ENCODE measurements around the gene IL1RAPL1.

DNA sequence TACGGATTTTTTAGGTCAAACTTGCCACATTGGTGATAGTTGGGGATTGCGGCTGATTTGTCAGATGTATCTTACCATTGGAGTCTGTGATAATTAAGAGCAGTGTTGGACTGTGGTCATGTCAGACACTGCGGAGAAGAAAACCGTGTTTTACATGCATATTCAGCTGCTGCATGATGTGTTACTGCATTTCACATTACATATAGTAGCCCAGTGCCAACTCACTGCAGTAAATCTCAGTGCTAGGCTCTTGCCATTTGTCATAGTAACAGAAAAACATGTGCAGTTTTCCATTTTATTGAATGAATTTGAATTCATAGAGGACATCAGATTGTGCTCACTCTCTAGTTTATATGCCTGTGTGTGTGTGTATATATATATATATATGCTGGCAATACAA is 543.7 kb downstream of the IL1RAPL1 start:
- TF ChIP-seq YY1 (IDR thresholded peaks at IDR 0.05; ENCODE audit: insufficient read depth, insufficient read length), result no peak
- no peak for TF ChIP-seq SUZ12 (IDR thresholded peaks at IDR 0.05; ENCODE audit: extremely low read depth, insufficient read depth, insufficient read length)
- TF ChIP-seq ZNF274 (IDR thresholded peaks at IDR 0.05; ENCODE audit: low read depth, low read length), result no peak

Data from NT2/D1 (cell line).